Progenitor cell of endocrine pancreas (in vitro differentiated cells): ENCODE results near the gene ARL13A. TPM values are rescaled to one million over a fixed set of nuclear protein-coding genes. Genes with fewer than 3 reads are reported as not detected.

Experiments used
- DNase-seq: peaks from one replicate; pipeline ENCODE4 v3.0.0; 2021; ENCODE audit warnings: low spot score; ENCODE audit not compliant: unreplicated experiment
- H3K27ac Mint-ChIP-seq: 2 replicates; pipeline ENCODE4 v1.8.0; 2021; ENCODE audit warnings: mild to moderate bottlenecking, moderate library complexity, mixed read lengths
- H3K27me3 Mint-ChIP-seq: 2 replicates; pipeline ENCODE4 v1.8.0; 2021; ENCODE audit warnings: mixed read lengths
- H3K36me3 Mint-ChIP-seq: 2 replicates; pipeline ENCODE4 v1.8.0; 2022; ENCODE audit warnings: mixed read lengths; ENCODE audit not compliant: insufficient read depth
- H3K4me1 Mint-ChIP-seq: 2 replicates; pipeline ENCODE4 v1.8.0; 2021; ENCODE audit warnings: low read depth, mixed read lengths
- H3K4me3 Mint-ChIP-seq: 2 replicates; pipeline ENCODE4 v1.8.0; 2021; ENCODE audit warnings: low read depth, mild to moderate bottlenecking, moderate library complexity, mixed read lengths
- H3K9me3 Mint-ChIP-seq: 2 replicates; pipeline ENCODE4 v1.8.0; 2021; ENCODE audit warnings: low read depth, mixed read lengths
- CTCF ChIP-seq: fragments of 200-600 bp; sonication (generic); IDR thresholded peaks from one replicate; pipeline ENCODE4 v1.5.0; 2021; ENCODE audit warnings: antibody characterized with exemption, mild to moderate bottlenecking; ENCODE audit not compliant: unreplicated experiment
- total RNA-seq: library from RNA; stranded (reverse); gene quantifications from 2 replicates; pipeline ENCODE4 v1.2.1, GENCODE V29; 2021

Gene ARL13A
- total RNA-seq, 1 donor from 2014 or later: not detected

DNA sequence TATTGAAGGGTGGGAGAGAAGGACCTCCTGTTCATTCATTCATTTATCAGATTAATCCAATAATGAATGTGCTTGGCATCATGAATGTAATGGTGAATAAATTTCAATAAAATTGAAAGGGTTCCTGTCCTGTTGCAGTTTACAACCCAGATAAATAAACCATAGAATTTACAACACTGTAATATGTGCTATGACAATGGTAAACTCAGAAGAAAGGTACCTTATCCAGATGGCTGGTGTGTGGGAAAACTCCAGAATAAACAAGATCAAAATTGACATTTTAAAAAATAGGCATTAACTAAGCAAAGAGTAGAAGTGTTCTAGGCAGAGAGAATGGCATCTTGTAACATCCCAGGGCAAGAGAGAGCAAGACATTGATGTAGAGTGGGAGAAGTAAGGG is 15.3 kb downstream of the ARL13A start:
- H3K27me3 Mint-ChIP-seq: no peaks in the 10 kb centered on the region
- H3K9me3 Mint-ChIP-seq: peaks cover 16% of the 10 kb centered on the region
- no peak for TF ChIP-seq CTCF
- DNase-seq: no peak
- H3K4me3 Mint-ChIP-seq: no peak overlapping the region
- no peak overlapping the region for H3K27ac Mint-ChIP-seq
- peaks cover 2% of the 10 kb centered on the region for H3K4me1 Mint-ChIP-seq
- H3K36me3 Mint-ChIP-seq: peaks cover 2% of the 10 kb centered on the region

DNA sequence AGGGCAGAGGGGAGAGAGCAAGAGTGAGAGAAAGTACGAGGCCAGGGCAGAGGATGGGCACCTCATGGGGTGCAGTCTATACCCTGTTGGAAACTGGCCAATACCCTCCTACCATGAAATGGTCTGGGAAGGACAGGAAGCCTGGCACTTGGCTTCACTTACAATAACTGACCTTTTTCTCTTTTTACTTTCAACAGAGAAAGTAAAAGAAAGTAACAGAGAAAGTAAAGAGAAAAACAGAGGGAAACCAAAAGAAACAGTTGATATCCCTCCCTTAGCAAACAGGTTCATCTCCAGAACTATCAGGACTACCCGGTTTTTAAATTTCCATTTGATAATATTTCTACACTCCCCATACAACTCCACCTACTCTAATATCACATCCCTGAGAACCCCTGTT is 20.6 kb downstream of the ARL13A start:
- Mint-ChIP-seq H3K27me3 (no peaks in the 10 kb centered on the region), H3K9me3 (peaks cover 15% of the 10 kb centered on the region), H3K36me3 (peaks cover 4% of the 10 kb centered on the region), H3K4me1 (no peaks in the 10 kb centered on the region), H3K4me3 (no peak overlapping the region), H3K27ac (no peak overlapping the region)
- TF ChIP-seq CTCF: no peak
- no peak for DNase-seq

- no peak overlapping the region for H3K27ac Mint-ChIP-seq
- no peaks in the 10 kb centered on the region for H3K27me3 Mint-ChIP-seq
- no peak for DNase-seq
- peaks cover 10% of the 10 kb centered on the region for H3K9me3 Mint-ChIP-seq
- no peak overlapping the region for H3K4me3 Mint-ChIP-seq
- peaks cover 3% of the 10 kb centered on the region for H3K36me3 Mint-ChIP-seq
- no peak for TF ChIP-seq CTCF
- no peaks in the 10 kb centered on the region for H3K4me1 Mint-ChIP-seq
Observed at GRCh38 chrX:100994352-100995281, 25.1 kb downstream of the ARL13A start.

- Mint-ChIP-seq H3K4me3 (no peak overlapping the region), H3K27ac (no peak overlapping the region), H3K27me3 (no peaks in the 10 kb centered on the region), H3K36me3 (peaks cover 2% of the 10 kb centered on the region), H3K4me1 (no peaks in the 10 kb centered on the region), H3K9me3 (peaks cover 7% of the 10 kb centered on the region)
- no peak for DNase-seq
- no peak for TF ChIP-seq CTCF
Observed at GRCh38 chrX:100995469-100995868, 26.0 kb downstream of the ARL13A start.

- Mint-ChIP-seq H3K36me3 (peaks cover 2% of the 10 kb centered on the region), H3K9me3 (peaks cover 3% of the 10 kb centered on the region), H3K27me3 (no peaks in the 10 kb centered on the region), H3K4me3 (no peak overlapping the region), H3K4me1 (no peaks in the 10 kb centered on the region), H3K27ac (no peak overlapping the region)
- no peak for TF ChIP-seq CTCF
- no peak for DNase-seq
Observed at GRCh38 chrX:100999451-100999850, 29.9 kb downstream of the ARL13A start.
